ENCODE results near the gene R3HCC1L. TPM values are rescaled to one million over a fixed set of nuclear protein-coding genes. Genes with fewer than 3 reads are reported as not detected.

Gene R3HCC1L
- total and polyA plus RNA-seq, 12 donors: 6.5 to 24.3 (median 10.1) TPM

- no peak overlapping the region for H3K4me3 ChIP-seq
- H3K9me3 ChIP-seq (replicated peaks in 1 of 3): no peaks in the 10 kb centered on the region
- TF ChIP-seq POLR2A (IDR thresholded peaks at IDR 0.05) (no peak), CTCF (IDR thresholded peaks at IDR 0.05) (no peak)
- intact Hi-C loops (cut with DNase I): no loop called here
- no peaks in the 10 kb centered on the region for H3K27me3 ChIP-seq
- no peaks in the 10 kb centered on the region for H3K36me3 ChIP-seq (replicated peaks in 1 of 2)
- DNase-seq: no peak
- WGBS, 4 donors: 89 to 95% (median 93%) methylated on average over 2 to 14 of the region's 14 CpGs
- no peaks in the 10 kb centered on the region for H3K4me1 ChIP-seq (replicated peaks in 1 of 2)
- no peak overlapping the region for H3K27ac ChIP-seq
Observed at GRCh38 chr10:98260752-98261151, 126.3 kb downstream of the R3HCC1L start.

GRCh38 chr10:98261436-98262277 lies 127.2 kb downstream of the R3HCC1L start:
- peak in 1 of 7 donors; percentile 13 for DNase-seq
- TF ChIP-seq POLR2A (IDR thresholded peaks at IDR 0.05) (no peak), CTCF (IDR thresholded peaks at IDR 0.05) (no peak)
- intact Hi-C loops (cut with DNase I): no loop called here

GRCh38 chr10:98262571-98262970 lies 128.1 kb downstream of the R3HCC1L start:
- H3K36me3 ChIP-seq (replicated peaks in 1 of 2): no peaks in the 10 kb centered on the region
- H3K9me3 ChIP-seq (replicated peaks in 1 of 3): no peaks in the 10 kb centered on the region
- H3K27me3 ChIP-seq: no peaks in the 10 kb centered on the region
- no peak overlapping the region for H3K4me3 ChIP-seq
- peak; percentile 59 to 88 (median 85) for DNase-seq
- H3K4me1 ChIP-seq (replicated peaks in 1 of 2): peaks cover 0 to under 1% of the 10 kb centered on the region in 2 donors
- H3K27ac ChIP-seq: no peak overlapping the region
- WGBS, 4 donors: 50 to 93% (median 55%) methylated on average over 2 to 7 of the region's 7 CpGs
- TF ChIP-seq POLR2A (IDR thresholded peaks at IDR 0.05) (no peak), CTCF (IDR thresholded peaks at IDR 0.05) (peak; percentile 42 to 70 (median 56))
- intact Hi-C loops (cut with DNase I): no loop called here

More at GRCh38 chr10:98261436-98262277, 127.2 kb downstream of the R3HCC1L start:
- WGBS, 4 donors: 80 to 96% (median 85%) methylated on average over 5 to 15 of the region's 15 CpGs
- Histone ChIP-seq H3K4me3 (no peak overlapping the region), H3K27ac (no peak overlapping the region), H3K27me3 (no peaks in the 10 kb centered on the region), H3K36me3 (replicated peaks in 1 of 2) (no peaks in the 10 kb centered on the region), H3K9me3 (replicated peaks in 1 of 3) (no peaks in the 10 kb centered on the region), H3K4me1 (replicated peaks in 1 of 2) (no peaks in the 10 kb centered on the region)

- Histone ChIP-seq H3K9me3 (replicated peaks in 1 of 3) (no peaks in the 10 kb centered on the region), H3K4me3 (no peak overlapping the region), H3K36me3 (replicated peaks in 1 of 2) (no peaks in the 10 kb centered on the region), H3K4me1 (replicated peaks in 1 of 2) (peaks cover 0 to 3% of the 10 kb centered on the region in 2 donors), H3K27me3 (no peaks in the 10 kb centered on the region), H3K27ac (no peak overlapping the region)
- intact Hi-C loops (cut with DNase I): no loop called here
- 81 to 90% (median 86%) methylated on average over 5 to 7 of the region's 7 CpGs for WGBS, 4 donors
- TF ChIP-seq CTCF (IDR thresholded peaks at IDR 0.05) (no peak), POLR2A (IDR thresholded peaks at IDR 0.05) (no peak)
- no peak for DNase-seq
Observed at GRCh38 chr10:98263088-98263487, 128.6 kb downstream of the R3HCC1L start.
